GM19324 (cell line): Measurements from ENCODE around the gene STAG1.
"Not testable (repeated sequence)": the region's sequence is repeated elsewhere in the genome, so short reads cannot be mapped to it uniquely, and the experiment has no call there.

Source experiments
- ATAC-seq: cut with Tn5 transposase; IDR thresholded peaks from one replicate; pipeline ENCODE4 v1.9.1; 2021; ENCODE audit warnings: mild to moderate bottlenecking, moderate library complexity; ENCODE audit not compliant: unreplicated experiment, low FRiP score

The STAG1 gene

GRCh38 chr3:136749091-136749490, 3.1 kb downstream of the STAG1 start:
- ATAC-seq: no peak

GRCh38 chr3:136745916-136746315, 6.3 kb downstream of the STAG1 start:
- no peak for ATAC-seq

GRCh38 chr3:136741063-136741462, 11.1 kb downstream of the STAG1 start:
- ATAC-seq: no peak

GRCh38 chr3:136740351-136740958, 11.7 kb downstream of the STAG1 start:
- ATAC-seq: no peak

GRCh38 chr3:136736950-136737349, 15.2 kb downstream of the STAG1 start:
- ATAC-seq: not testable (repeated sequence)

- ATAC-seq: no peak
These were observed 17.1 kb downstream of the STAG1 start for GRCh38 chr3:136735103-136735502.

- no peak for ATAC-seq
These were observed 17.7 kb downstream of the STAG1 start for GRCh38 chr3:136734382-136735070.

GRCh38 chr3:136733317-136733833, 18.8 kb downstream of the STAG1 start:
- ATAC-seq: no peak

GRCh38 chr3:136731274-136731884, 20.8 kb downstream of the STAG1 start:
- no peak for ATAC-seq

GRCh38 chr3:136730595-136731273, 21.4 kb downstream of the STAG1 start:
- ATAC-seq: no peak

- no peak for ATAC-seq
These were observed 23.3 kb downstream of the STAG1 start for GRCh38 chr3:136728918-136729317.

- ATAC-seq: no peak
These were observed 23.7 kb downstream of the STAG1 start for GRCh38 chr3:136728473-136728872.

GRCh38 chr3:136725468-136725867, 26.7 kb downstream of the STAG1 start:
- no peak for ATAC-seq

- ATAC-seq: not testable (repeated sequence)
These were observed 29.3 kb downstream of the STAG1 start for GRCh38 chr3:136722916-136723315.

- not testable (repeated sequence) for ATAC-seq
These were observed 29.8 kb downstream of the STAG1 start for GRCh38 chr3:136722399-136722798.

GRCh38 chr3:136720091-136720490, 32.1 kb downstream of the STAG1 start:
- no peak for ATAC-seq

GRCh38 chr3:136716629-136717028, 35.5 kb downstream of the STAG1 start:
- ATAC-seq: no peak

- no peak for ATAC-seq
These were observed 38.2 kb downstream of the STAG1 start for GRCh38 chr3:136714020-136714419.

- no peak for ATAC-seq
These were observed 39.2 kb downstream of the STAG1 start for GRCh38 chr3:136712941-136713340.

GRCh38 chr3:136711888-136712287, 40.3 kb downstream of the STAG1 start:
- not testable (repeated sequence) for ATAC-seq

GRCh38 chr3:136711277-136711676, 40.9 kb downstream of the STAG1 start:
- no peak for ATAC-seq
